PC-3 (cell line): Measurements from ENCODE around the gene TSKU. TPM values are rescaled to one million over a fixed set of nuclear protein-coding genes. Genes with fewer than 3 reads are reported as not detected.
A peak's percentile ranks its signal among the peaks of the same experiment; 100 is the strongest.

ENCODE experiments used
- ATAC-seq: fragments of 200-7000 bp; cut with Tn5 transposase; 2 replicates; pipeline ENCODE4 v1.9.1; 2020; ENCODE audit warnings: mild to moderate bottlenecking, moderate library complexity
- BruUV-seq: library from RNA; stranded (reverse); fragments of 400-500 nt; replicated peaks from 2 replicates; lab custom pipeline; 2021; lab: Mats Ljungman, UMichigan
- CTCF ChIA-PET: fragments of 300-600 bp; sonication (Branson Sonifier 250); formaldehyde crosslinking; loops from one replicate; lab custom pipeline; 2022; ENCODE audit warnings: antibody characterized with exemption; lab: Charles Lee
- POLR2A ChIA-PET: fragments of 300-600 bp; sonication (Branson Sonifier 250); formaldehyde crosslinking; loops from one replicate; lab custom pipeline; 2022; ENCODE audit warnings: antibody characterized with exemption; ENCODE audit not compliant: unreplicated experiment; lab: Charles Lee
- DNase-seq: peaks from one replicate; pipeline ENCODE4 v3.0.0-alpha.2; 2015
- H2AFZ ChIP-seq: fragments of 300-600 bp; sonication (generic); 2 replicates; pipeline ENCODE4 v1.6.0; 2016; ENCODE audit warnings: antibody characterized with exemption, low read length
- H3F3A ChIP-seq: fragments of 300-600 bp; sonication (generic); one replicate; pipeline ENCODE4 v1.6.0; 2017; ENCODE audit warnings: antibody characterized with exemption, low read length, control low read depth, mild to moderate bottlenecking; ENCODE audit not compliant: unreplicated experiment
- H3K27ac ChIP-seq: fragments of 300-600 bp; sonication (generic); 2 replicates; pipeline ENCODE4 v1.5.1; 2016; ENCODE audit warnings: mild to moderate bottlenecking, low read length
- H3K27me3 ChIP-seq: fragments of 300-600 bp; sonication (generic); 2 replicates; pipeline ENCODE4 v1.6.1; 2016; ENCODE audit warnings: low read length, mixed read lengths
- H3K36me3 ChIP-seq: fragments of 300-600 bp; sonication (generic); 2 replicates; pipeline ENCODE4 v1.6.1; 2016; ENCODE audit warnings: low read depth, mixed run types, low read length, mixed read lengths
- H3K4me1 ChIP-seq: fragments of 300-600 bp; sonication (generic); 2 replicates; pipeline ENCODE4 v1.5.1; 2016; ENCODE audit warnings: low read length; ENCODE audit not compliant: insufficient read depth
- H3K4me2 ChIP-seq: fragments of 300-600 bp; sonication (generic); 2 replicates; pipeline ENCODE4 v1.6.0; 2016; ENCODE audit warnings: low read length
- H3K4me3 ChIP-seq: fragments of 300-600 bp; sonication (generic); 2 replicates; pipeline ENCODE4 v1.5.1; 2016; ENCODE audit warnings: mild to moderate bottlenecking, low read length, mixed read lengths
- H3K79me2 ChIP-seq: fragments of 300-600 bp; sonication (generic); 2 replicates; pipeline ENCODE4 v1.6.1; 2017; ENCODE audit warnings: low read length, mixed read lengths
- H3K9ac ChIP-seq: fragments of 300-600 bp; sonication (generic); 2 replicates; pipeline ENCODE4 v1.6.0; 2016; ENCODE audit warnings: mild to moderate bottlenecking, low read length
- H3K9me2 ChIP-seq: fragments of 300-600 bp; sonication (generic); replicated peaks from 2 replicates; pipeline ENCODE4 v1.6.1; 2016; ENCODE audit warnings: mixed run types, low read length, mixed read lengths
- H3K9me3 ChIP-seq: fragments of 300-600 bp; sonication (generic); 2 replicates; pipeline ENCODE4 v1.6.1; 2016; ENCODE audit warnings: low read length, mixed read lengths
- H4K20me1 ChIP-seq: fragments of 300-600 bp; sonication (generic); 2 replicates; pipeline ENCODE4 v1.6.1; 2016; ENCODE audit warnings: low read length, mixed read lengths
- EZH2 ChIP-seq: fragments of 300-600 bp; sonication (generic); IDR thresholded peaks from one replicate; pipeline ENCODE4 v1.6.1; 2017; ENCODE audit warnings: antibody characterized with exemption, mild to moderate bottlenecking, low read length; ENCODE audit not compliant: unreplicated experiment
- EZH2phosphoT487 ChIP-seq: fragments of 300-600 bp; sonication (generic); IDR thresholded peaks from 2 replicates; pipeline ENCODE4 v1.6.1; 2018; ENCODE audit warnings: mild to moderate bottlenecking, antibody characterized with exemption, low read length, borderline replicate concordance
- intact Hi-C: fragments of 100-400 bp; cut with micrococcal nuclease; formaldehyde crosslinking; loops from 2 replicates; pipeline ENCODE4 v1.9.0; 2023
- total RNA-seq: library from RNA; depleted of rRNA; stranded (reverse); fragments of >200 nt; gene quantifications from 2 replicates; pipeline ENCODE4 v1.2.3, GENCODE V29; 2014
- TF ChIP-seq, protein P1 (sequence below): fragments of 300-600 bp; sonication (generic); conservative IDR thresholded peaks from 2 replicates; pipeline ENCODE4 v1.5.1; 2017; ENCODE audit warnings: antibody characterized with exemption, low read depth, mild to moderate bottlenecking, low read length

TSKU gene
- total RNA-seq, 1 experiment from 2014 or later: 32.1 TPM

DNA sequence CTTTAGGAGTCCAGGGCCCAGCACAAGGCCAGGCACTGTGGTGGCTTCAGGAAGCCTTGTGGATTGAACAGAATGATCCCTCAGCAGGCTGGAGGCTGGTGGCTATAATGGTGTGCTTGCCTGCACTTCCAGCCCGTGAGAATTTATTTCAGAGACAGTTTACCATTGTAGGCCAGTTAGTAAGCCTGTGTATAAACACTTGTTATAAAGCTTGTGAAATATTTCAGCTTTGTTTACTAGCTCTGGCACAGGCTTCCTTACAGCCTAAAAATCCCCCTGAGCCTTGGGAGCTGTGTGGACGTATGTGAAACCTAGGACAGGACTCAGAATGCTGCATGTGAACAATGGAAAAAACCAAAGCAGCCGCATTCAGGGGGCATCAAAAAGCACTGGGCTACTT lies 51.0 kb downstream of the TSKU start:
- Histone ChIP-seq H3K27ac (no peak overlapping the region), H4K20me1 (no peaks in the 10 kb centered on the region), H3K9me2 (no peaks in the 10 kb centered on the region), H3K79me2 (no peaks in the 10 kb centered on the region), H2AFZ (no peak overlapping the region), H3K4me3 (no peak overlapping the region), H3K9me3 (no peaks in the 10 kb centered on the region), H3K27me3 (no peaks in the 10 kb centered on the region), H3K4me2 (no peak overlapping the region), H3F3A (peaks cover 3% of the 10 kb centered on the region), H3K4me1 (peaks cover 46% of the 10 kb centered on the region), H3K36me3 (no peaks in the 10 kb centered on the region), H3K9ac (no peak overlapping the region)
- ChIA-PET CTCF (no interaction called here), POLR2A (no interaction called here)
- TF ChIP-seq, protein P1, sequence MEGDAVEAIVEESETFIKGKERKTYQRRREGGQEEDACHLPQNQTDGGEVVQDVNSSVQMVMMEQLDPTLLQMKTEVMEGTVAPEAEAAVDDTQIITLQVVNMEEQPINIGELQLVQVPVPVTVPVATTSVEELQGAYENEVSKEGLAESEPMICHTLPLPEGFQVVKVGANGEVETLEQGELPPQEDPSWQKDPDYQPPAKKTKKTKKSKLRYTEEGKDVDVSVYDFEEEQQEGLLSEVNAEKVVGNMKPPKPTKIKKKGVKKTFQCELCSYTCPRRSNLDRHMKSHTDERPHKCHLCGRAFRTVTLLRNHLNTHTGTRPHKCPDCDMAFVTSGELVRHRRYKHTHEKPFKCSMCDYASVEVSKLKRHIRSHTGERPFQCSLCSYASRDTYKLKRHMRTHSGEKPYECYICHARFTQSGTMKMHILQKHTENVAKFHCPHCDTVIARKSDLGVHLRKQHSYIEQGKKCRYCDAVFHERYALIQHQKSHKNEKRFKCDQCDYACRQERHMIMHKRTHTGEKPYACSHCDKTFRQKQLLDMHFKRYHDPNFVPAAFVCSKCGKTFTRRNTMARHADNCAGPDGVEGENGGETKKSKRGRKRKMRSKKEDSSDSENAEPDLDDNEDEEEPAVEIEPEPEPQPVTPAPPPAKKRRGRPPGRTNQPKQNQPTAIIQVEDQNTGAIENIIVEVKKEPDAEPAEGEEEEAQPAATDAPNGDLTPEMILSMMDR: no peak
- TF ChIP-seq EZH2: no peak
- no peak for TF ChIP-seq EZH2phosphoT487
- intact Hi-C loops: no loop called here
- no TSS peak for BruUV-seq
- DNase-seq: no peak
- ATAC-seq: no peak

DNA sequence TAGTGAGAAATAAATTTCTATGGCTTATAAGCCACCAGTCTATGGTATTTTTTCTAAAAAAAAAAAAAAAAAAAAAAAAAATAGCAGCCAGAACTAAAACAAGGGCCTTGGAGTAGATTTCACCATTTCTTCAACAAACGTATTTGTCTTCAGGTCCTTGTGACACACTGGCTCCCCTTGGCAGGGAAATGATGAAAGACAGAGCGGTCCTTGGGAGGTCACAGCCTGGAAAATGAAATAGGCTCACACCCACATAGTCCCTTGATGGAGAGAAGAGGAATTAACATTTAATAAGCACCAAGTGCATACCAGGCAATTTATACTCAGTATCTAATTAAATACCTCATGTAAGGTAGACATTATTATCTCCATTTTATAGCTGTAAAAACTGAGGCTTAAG lies 51.9 kb downstream of the TSKU start:
- BruUV-seq: no TSS peak
- Histone ChIP-seq H3K79me2 (no peaks in the 10 kb centered on the region), H3F3A (peaks cover 3% of the 10 kb centered on the region), H3K9me2 (no peaks in the 10 kb centered on the region), H3K9ac (no peak overlapping the region), H3K4me3 (no peak overlapping the region), H3K27me3 (no peaks in the 10 kb centered on the region), H3K9me3 (no peaks in the 10 kb centered on the region), H3K4me2 (no peak overlapping the region), H4K20me1 (no peaks in the 10 kb centered on the region), H2AFZ (no peak overlapping the region), H3K4me1 (peaks cover 55% of the 10 kb centered on the region), H3K36me3 (no peaks in the 10 kb centered on the region), H3K27ac (no peak overlapping the region)
- POLR2A ChIA-PET: no interaction called here
- TF ChIP-seq EZH2phosphoT487 (no peak), EZH2 (no peak)
- TF ChIP-seq, protein P1: no peak
- CTCF ChIA-PET: no interaction called here
- intact Hi-C loops: no loop called here
- ATAC-seq (no peak), DNase-seq (no peak)

DNA sequence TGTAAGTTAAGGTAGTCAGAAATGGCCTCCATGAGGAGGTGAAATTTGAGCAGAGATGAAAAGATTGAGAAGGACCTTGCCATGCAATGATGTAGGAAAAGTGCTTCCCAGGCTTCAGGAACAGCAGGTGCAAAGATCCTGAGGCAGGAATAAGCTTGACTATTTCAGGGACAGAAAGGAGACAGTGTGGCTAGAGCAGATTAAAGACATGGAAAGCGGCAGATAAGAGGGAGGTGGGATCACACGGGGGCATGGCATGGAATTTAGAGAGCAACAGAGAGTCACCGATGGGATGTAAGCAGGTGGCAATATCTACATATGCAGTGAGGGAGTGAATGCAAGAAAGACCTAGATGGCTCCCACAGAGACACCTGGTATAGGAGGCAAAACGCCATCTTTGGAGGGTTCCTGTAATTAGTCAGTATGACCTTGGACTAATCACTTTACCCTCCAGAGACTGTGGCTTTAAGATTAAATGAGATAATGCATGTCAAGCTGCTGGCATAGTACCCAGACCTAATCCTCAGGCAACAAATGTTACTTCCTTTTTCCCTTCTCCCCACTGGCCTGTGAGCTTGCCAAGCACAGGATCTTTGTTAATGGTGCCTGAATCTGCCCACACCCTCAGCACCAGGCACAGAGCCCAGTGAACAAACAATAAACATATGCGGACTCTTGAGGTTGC lies 52.9 kb downstream of the TSKU start:
- DNase-seq: peak; percentile 94
- no peaks in the 10 kb centered on the region for H3K9me2 ChIP-seq
- intact Hi-C loops: loop anchor here (1.0 to 2.0 kb wide), 3 partner anchors 11 to 26 kb away; partner anchors contain the start of gene ACER3
- TF ChIP-seq EZH2: no peak
- TF ChIP-seq, protein P1: no peak
- no peak for TF ChIP-seq EZH2phosphoT487
- H3K79me2 ChIP-seq: no peaks in the 10 kb centered on the region
- peak overlapping the region; percentile 11; the same call in 1 of the 2 replicates for H3K4me2 ChIP-seq
- ATAC-seq: peak; percentile 87
- H3K9ac ChIP-seq: no peak overlapping the region
- H3K4me1 ChIP-seq: peaks cover 48% of the 10 kb centered on the region
- no peaks in the 10 kb centered on the region for H3K27me3 ChIP-seq
- H3K27ac ChIP-seq: peak overlapping the region; percentile 52
- H3K36me3 ChIP-seq: no peaks in the 10 kb centered on the region
- POLR2A ChIA-PET: interaction anchor here (0.6 kb wide), 1 partner anchor 231 kb away, joined by 3 read pairs; the partner anchor contains the start of gene CAPN5
- BruUV-seq: no TSS peak
- no peak overlapping the region for H3K4me3 ChIP-seq
- CTCF ChIA-PET: interaction anchor here (0.7 to 1.3 kb wide), 3 partner anchors 13 to 439 kb away, joined by 3 to 9 read pairs (median 4); no protein-coding TSS in a partner anchor
- no peaks in the 10 kb centered on the region for H4K20me1 ChIP-seq
- H2AFZ ChIP-seq: no peak overlapping the region
- H3K9me3 ChIP-seq: no peaks in the 10 kb centered on the region
- peaks cover 3% of the 10 kb centered on the region for H3F3A ChIP-seq
